HG03060 (cell line): ENCODE data around the gene IRS4.

Source experiments
- ATAC-seq: cut with Tn5 transposase; IDR thresholded peaks from one replicate; pipeline ENCODE4 v1.9.1; 2021; ENCODE audit warnings: low read depth, moderate number of reproducible peaks; ENCODE audit not compliant: unreplicated experiment

The IRS4 gene

DNA sequence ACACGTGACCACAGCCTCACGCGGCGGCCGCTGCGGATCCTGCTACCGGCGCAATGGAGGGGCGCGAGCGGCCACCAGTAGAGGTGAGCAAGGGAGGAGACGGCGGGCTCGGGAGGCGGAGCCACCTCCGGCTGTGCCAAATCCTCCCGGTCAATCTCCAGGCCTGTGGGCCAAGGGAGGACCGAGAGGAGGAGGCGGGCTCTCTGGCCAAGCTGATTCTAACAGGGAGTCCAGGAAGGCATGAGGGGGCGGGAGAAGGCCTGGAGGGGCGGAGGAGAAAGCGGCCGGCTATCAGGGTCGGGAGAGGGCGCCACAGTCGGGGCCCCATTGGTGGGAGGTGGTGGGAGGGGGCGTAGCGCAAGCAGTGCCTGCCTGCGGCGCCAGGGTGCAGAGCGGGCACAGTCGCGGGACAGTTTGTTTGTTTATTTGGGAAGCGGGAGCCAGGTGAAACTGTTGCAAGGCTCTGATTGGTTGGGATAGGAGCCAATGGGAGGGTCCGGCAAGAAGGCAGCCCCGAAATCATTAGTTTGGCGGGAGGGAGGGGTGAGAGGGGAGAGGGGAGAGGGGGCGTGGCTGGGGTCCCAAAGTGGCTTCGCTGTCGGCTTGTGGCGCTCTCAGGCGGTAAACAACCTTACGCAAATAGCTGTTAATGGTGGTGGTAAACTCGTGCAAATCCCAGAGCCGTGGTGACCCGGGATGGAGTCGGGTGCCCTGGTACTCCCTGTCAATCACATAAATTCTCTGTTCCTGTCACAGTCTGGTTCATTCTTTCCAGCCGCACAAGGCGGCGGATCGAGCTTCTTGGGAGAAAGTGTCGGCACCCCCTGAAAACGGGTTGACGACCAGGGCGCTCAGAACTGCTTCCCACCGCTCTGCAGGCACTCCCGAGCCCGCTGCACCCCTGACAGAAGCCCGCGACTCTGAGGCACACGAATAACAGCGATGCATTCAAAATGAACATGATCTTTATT lies at the start of gene IRS4:
IRS4 (minus strand) TSS at position 55 of the 971 bp plus-strand sequence.
- no peak for ATAC-seq

DNA sequence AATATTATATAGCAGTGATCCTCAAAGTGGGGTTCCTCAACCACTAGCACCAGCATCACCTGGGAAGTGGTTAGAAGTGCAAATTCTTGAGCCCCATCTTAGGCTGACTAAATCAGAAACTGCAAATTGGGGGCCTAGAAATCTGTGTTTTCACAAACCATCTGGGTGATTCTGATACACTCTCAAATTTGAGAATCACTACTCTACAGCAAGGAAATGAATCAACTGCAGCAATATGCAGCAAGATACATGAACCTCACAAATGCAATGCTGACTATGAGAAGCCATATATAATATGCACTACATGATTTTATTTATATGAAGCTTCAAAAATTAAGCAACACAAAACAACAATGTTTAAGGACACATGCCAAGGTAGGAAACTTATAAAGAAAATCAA lies 36.2 kb upstream of the IRS4 start:
- no peak for ATAC-seq

GRCh38 chrX:108763559-108763958 lies 27.2 kb upstream of the IRS4 start:
- ATAC-seq, result no peak

- no peak for ATAC-seq
Observed at GRCh38 chrX:108740299-108740774, 4.0 kb upstream of the IRS4 start.

DNA sequence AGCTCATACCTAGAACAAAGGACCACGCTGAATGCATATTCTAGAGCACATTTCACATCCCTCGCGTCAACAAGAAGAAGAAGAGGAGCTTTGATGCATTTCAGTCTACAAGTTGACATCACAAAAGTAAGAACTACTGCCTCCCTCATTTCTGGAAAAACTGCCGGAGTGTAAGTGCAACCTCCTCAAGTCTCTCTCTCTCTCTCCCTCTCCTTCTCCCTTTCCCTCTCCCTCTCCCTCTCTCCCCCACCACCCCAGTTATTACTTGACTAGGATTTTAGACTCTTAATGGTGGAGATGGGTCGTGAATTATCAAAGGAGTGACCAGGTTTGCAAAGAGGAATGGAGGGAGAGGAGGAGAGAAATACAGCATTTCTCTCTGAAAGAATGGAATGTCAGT lies 1.4 kb upstream of the IRS4 start:
- no peak for ATAC-seq

- ATAC-seq, result no peak
Observed at GRCh38 chrX:108735679-108736508, 469 bp downstream of the IRS4 start.

DNA sequence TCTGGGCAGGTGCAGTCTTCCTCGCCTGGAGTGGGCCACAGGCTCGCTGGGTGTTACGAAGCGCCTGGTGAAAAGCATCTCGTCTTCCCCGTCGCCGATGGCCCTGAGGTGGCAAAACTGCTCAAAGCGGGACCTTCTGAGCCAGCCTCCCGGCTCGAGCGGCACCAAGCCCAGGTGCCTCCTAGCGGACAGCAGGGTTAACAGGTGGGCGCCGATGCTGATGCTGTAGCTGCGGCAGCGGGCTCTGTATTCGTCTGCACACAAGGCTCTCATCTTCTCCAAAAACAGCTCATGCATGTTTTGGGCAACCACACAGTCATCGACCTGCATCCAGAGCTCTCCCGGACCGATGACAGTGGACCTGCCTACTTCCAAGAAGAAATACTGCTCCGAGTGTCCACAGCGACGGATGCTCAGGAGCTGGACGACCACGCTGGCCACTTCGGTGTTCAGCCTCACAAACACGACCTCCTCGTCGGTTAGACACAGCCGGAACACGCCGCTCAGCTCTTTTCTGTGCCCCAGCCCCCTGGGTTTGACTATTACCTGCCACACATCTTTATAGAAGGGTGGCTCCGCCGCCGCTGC lies 1.2 kb downstream of the IRS4 start:
- ATAC-seq, result no peak

- no peak for ATAC-seq
Observed at GRCh38 chrX:108734426-108734825, 1.9 kb downstream of the IRS4 start.

- no peak for ATAC-seq
Observed at GRCh38 chrX:108732630-108733321, 3.6 kb downstream of the IRS4 start.

DNA sequence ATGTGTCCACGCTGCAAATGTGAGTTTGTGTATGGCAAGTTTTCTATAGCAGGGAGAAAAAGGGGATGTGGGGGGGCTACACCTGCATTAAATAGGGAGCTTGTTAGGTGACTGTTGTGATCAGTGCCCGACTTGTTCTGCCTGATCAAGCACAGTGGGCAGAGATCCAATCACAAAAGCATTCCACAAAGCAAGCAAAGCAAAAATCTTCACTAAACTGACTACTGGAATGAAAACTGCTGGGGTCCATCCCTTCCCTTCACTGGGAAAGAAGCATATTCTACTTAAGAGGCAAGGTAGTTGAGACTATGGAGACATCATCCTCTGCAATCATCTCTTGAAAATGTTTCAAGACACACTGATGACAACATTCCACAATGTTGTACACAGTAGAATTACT lies 5.2 kb downstream of the IRS4 start:
- ATAC-seq, result no peak

DNA sequence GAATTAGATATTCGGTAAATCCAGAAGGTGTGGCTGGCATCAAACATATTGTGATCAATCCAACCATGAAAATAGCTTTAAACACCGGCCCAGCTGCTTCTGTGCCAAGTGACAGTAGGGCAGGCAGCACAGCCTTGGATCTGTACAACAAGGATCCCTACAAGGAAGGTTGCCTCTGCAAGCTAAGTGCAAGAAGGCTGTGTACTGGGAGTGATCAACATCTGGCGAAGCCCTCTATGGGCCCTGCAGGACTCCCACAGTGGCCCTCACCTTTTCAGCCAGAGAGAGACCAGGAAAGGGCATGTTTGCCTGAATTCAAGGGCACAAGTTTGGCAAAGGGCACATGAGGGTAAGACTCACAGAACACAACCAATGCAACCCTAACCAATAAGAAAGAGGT lies 9.6 kb downstream of the IRS4 start:
- ATAC-seq, result no peak

DNA sequence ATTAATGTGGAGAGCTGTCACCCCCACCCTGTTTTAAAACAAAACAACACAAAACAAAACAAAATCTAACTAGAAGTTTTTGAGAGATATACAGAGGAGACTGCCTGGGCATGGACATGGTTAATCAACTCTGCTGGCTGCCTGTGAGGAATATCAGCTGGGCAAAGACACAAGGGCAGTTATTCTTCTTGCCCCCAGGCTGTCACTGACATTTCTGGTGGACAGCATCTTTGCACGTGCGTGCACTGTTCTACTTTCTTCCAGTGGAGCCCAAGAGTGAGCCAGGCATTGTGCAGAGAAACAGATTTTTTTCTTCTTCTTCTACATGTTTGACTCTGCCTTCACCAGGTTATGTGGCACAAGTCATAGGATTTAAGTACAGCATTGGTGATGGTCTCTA lies 13.8 kb downstream of the IRS4 start:
- no peak for ATAC-seq

DNA sequence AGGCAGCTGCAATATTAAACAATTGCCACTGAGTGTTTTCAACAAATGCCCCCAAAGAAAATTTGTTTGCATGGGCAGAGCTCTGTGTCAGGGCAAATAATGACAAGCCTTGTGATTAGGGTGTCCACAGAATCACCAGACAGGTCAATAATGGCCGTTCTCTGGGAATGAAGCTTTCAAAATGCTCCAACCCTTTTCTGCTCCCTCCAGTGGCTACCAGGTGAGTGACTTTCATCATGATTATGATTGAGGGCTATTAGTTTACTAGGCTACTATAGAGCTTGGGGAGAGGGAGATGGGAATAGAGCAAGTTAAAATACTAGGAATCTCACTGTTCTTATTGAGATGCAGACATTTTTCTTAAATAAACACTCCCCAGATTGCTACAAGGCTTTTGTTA lies 23.5 kb downstream of the IRS4 start:
- ATAC-seq, result no peak

DNA sequence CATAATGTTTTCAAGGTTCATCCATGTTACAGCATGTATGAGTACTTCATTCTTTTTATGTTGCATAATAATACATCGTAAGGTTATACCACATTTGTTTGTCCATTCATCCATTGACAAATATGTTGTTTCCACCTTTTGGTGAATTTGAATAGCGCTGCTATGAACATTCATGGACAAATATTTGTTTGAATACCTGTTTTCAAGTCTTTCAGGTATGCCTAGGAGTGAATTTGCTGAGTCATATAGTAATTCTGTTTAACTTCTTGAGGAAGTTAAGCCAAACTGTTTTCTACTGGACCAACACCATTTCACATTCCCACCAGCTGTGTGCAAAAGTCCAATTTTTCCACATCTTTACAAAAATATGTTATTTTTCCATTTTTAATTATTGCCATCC lies 31.5 kb downstream of the IRS4 start:
- ATAC-seq, result no peak

GRCh38 chrX:108702530-108702929 lies 33.8 kb downstream of the IRS4 start:
- ATAC-seq, result no peak

DNA sequence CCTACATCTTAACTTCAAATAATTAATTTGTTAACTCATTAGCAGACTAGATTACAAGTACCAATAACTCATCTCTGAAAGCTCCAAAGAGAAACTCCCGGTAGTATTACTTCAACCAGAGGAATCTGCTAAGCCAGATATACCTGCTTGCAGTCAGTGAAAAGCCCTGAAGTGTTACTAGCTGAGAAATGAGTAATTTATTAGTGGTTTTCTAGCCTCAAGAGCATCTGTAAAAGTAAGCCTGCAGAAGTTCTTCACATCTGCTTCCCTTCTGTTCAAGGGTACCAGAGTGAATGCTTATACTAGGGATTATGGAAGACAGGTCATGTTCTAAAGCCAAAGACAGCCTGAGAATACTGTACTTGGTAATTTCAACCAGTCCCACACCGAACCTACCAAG lies 34.7 kb downstream of the IRS4 start:
- no peak for ATAC-seq

- no peak for ATAC-seq
Observed at GRCh38 chrX:108699368-108699767, 37.0 kb downstream of the IRS4 start.

- ATAC-seq, result no peak
Observed at GRCh38 chrX:108696690-108697089, 39.7 kb downstream of the IRS4 start.
